CD4-positive, CD25-positive, alpha-beta regulatory T cell (primary cell): Measurements from ENCODE around the gene RAB17. TPM values are rescaled to one million over a fixed set of nuclear protein-coding genes. Genes with fewer than 3 reads are reported as not detected.

Experiments
- ATAC-seq, 2 donors: fragments of 150-1000 bp; cut with Tn5 transposase; one replicate each; pipeline ENCODE4 v1.10.0; 2021; ENCODE audit warnings: low read depth in 2 of 2, moderate number of reproducible peaks in 2 of 2, moderate library complexity in 1 of 2
- DNase-seq, 3 donors: peaks; one replicate each; pipeline versions ENCODE4 v3.0.0 to v3.0.0-alpha.2; 2012 to 2022; ENCODE audit warnings: mixed read lengths in 1 of 3
- H3K27ac ChIP-seq: one replicate; pipeline ENCODE4 v1.7.0; 2013; ENCODE audit warnings: mild to moderate bottlenecking, low read length; ENCODE audit not compliant: insufficient read depth, poor library complexity, severe bottlenecking
- H3K27me3 ChIP-seq: one replicate; pipeline ENCODE4 v1.7.0; 2013; ENCODE audit warnings: low read length; ENCODE audit not compliant: control insufficient read depth, insufficient read depth
- H3K36me3 ChIP-seq: one replicate; pipeline ENCODE4 v1.7.0; 2013; ENCODE audit warnings: mild to moderate bottlenecking, low read length, moderate library complexity; ENCODE audit not compliant: control insufficient read depth, insufficient read depth
- H3K4me1 ChIP-seq: 2 replicates; pipeline ENCODE4 v1.7.0; 2013; ENCODE audit warnings: mild to moderate bottlenecking, low read length; ENCODE audit not compliant: insufficient read depth, control insufficient read depth, poor library complexity, severe bottlenecking
- H3K4me3 ChIP-seq: one replicate; pipeline ENCODE4 v1.7.0; 2013; ENCODE audit warnings: low read depth, mild to moderate bottlenecking, low read length, moderate library complexity
- H3K9me3 ChIP-seq, 2 experiments: 1 replicate in 1 of 2; 2 replicates in 1 of 2; pipeline ENCODE4 v1.7.0; 2013; ENCODE audit warnings: low read length in 2 of 2, mild to moderate bottlenecking in 1 of 2, moderate library complexity in 1 of 2; ENCODE audit not compliant: control insufficient read depth in 2 of 2
- H3K27ac Mint-ChIP-seq, 3 donors: one replicate each; pipeline ENCODE4 v1.8.0; 2020 to 2022; ENCODE audit warnings: mild to moderate bottlenecking in 3 of 3, mixed read lengths in 3 of 3, moderate library complexity in 2 of 3
- H3K27me3 Mint-ChIP-seq: one replicate; pipeline ENCODE4 v1.8.0; 2022; ENCODE audit warnings: mild to moderate bottlenecking, mixed read lengths
- H3K36me3 Mint-ChIP-seq: one replicate; pipeline ENCODE4 v1.8.0; 2020; ENCODE audit warnings: mixed read lengths
- H3K4me1 Mint-ChIP-seq, 4 donors: one replicate each; pipeline ENCODE4 v1.8.0; 2020 to 2022; ENCODE audit warnings: mixed read lengths in 4 of 4, mild to moderate bottlenecking in 1 of 4
- H3K4me3 Mint-ChIP-seq, 4 donors: one replicate each; pipeline ENCODE4 v1.8.0; 2020 to 2022; ENCODE audit warnings: mild to moderate bottlenecking in 4 of 4, mixed read lengths in 4 of 4, moderate library complexity in 3 of 4
- H3K9me3 Mint-ChIP-seq, 7 donors: one replicate each; pipeline ENCODE4 v1.8.0; 2020 to 2022; ENCODE audit warnings: mixed read lengths in 7 of 7, mild to moderate bottlenecking in 3 of 7, moderate library complexity in 2 of 7
- polyA plus RNA-seq, 4 donors: library from polyadenylated mRNA; unstranded; fragments of 300-500 nt; fragmentation: Illumina TruSeq; gene quantifications; one replicate each; pipeline ENCODE4 v1.2.3, GENCODE V29; 2021
- total RNA-seq: library from RNA; stranded (reverse); gene quantifications from one replicate; pipeline ENCODE4 v1.2.3, GENCODE V29; 2022

The RAB17 gene
- total and polyA plus RNA-seq, 5 donors from 2014 or later: not detected

- H3K36me3 ChIP-seq: no peaks in the 10 kb centered on the region
- Mint-ChIP-seq H3K36me3 (no peaks in the 10 kb centered on the region), H3K4me1 (peaks cover 6 to 21% (median 13%) of the 10 kb centered on the region in 4 donors), H3K27ac (peak within 1 kb of the TSS in 2 of 3 donors; percentile 31 to 52), H3K27me3 (peaks cover 64% of the 10 kb centered on the region), H3K4me3 (peak within 1 kb of the TSS; percentile 50 to 87 (median 70)), H3K9me3 (peaks cover 0 to 2% (median 0%) of the 10 kb centered on the region in 7 donors)
- H3K9me3 ChIP-seq: no peaks in the 10 kb centered on the region
- peaks cover 7% of the 10 kb centered on the region for H3K4me1 ChIP-seq
- DNase-seq: no peak
- ATAC-seq: no peak
- H3K4me3 ChIP-seq: peak within 1 kb of the TSS; percentile 15
- H3K27ac ChIP-seq: no peak within 1 kb of the TSS
- H3K27me3 ChIP-seq: peaks cover 13% of the 10 kb centered on the region
These were observed 37.1 kb upstream of the RAB17 start, which contains the start of gene LRRFIP1 for GRCh38 chr2:237627441-237628246. LRRFIP1 (plus strand) TSS chr2:237627587; CDS start chr2:237627645, 58 bp downstream.

- Mint-ChIP-seq H3K27ac (peak overlapping the region in 1 of 3 donors; percentile 52), H3K9me3 (peaks cover 0 to 2% (median 0%) of the 10 kb centered on the region in 7 donors), H3K4me1 (peaks cover 6 to 21% (median 13%) of the 10 kb centered on the region in 4 donors), H3K27me3 (peaks cover 69% of the 10 kb centered on the region), H3K36me3 (no peaks in the 10 kb centered on the region), H3K4me3 (peak overlapping the region; percentile 34 to 87 (median 64))
- no peak for ATAC-seq
- no peak for DNase-seq
- Histone ChIP-seq H3K36me3 (no peaks in the 10 kb centered on the region), H3K9me3 (no peaks in the 10 kb centered on the region), H3K27me3 (peaks cover 13% of the 10 kb centered on the region), H3K4me3 (no peak overlapping the region), H3K4me1 (peaks cover 7% of the 10 kb centered on the region), H3K27ac (no peak overlapping the region)
These were observed 36.4 kb upstream of the RAB17 start for GRCh38 chr2:237626813-237627440.

GRCh38 chr2:237625777-237626176 lies 35.2 kb upstream of the RAB17 start:
- DNase-seq (no peak), ATAC-seq (no peak)
- Mint-ChIP-seq H3K4me1 (peaks cover 6 to 21% (median 13%) of the 10 kb centered on the region in 4 donors), H3K27me3 (peaks cover 72% of the 10 kb centered on the region), H3K4me3 (peak overlapping the region; percentile 44 to 87 (median 68)), H3K27ac (no peak overlapping the region), H3K9me3 (peaks cover 0 to 2% (median 0%) of the 10 kb centered on the region in 7 donors), H3K36me3 (no peaks in the 10 kb centered on the region)
- Histone ChIP-seq H3K27ac (no peak overlapping the region), H3K4me3 (no peak overlapping the region), H3K9me3 (no peaks in the 10 kb centered on the region), H3K4me1 (peaks cover 7% of the 10 kb centered on the region), H3K36me3 (no peaks in the 10 kb centered on the region), H3K27me3 (peaks cover 13% of the 10 kb centered on the region)

DNA sequence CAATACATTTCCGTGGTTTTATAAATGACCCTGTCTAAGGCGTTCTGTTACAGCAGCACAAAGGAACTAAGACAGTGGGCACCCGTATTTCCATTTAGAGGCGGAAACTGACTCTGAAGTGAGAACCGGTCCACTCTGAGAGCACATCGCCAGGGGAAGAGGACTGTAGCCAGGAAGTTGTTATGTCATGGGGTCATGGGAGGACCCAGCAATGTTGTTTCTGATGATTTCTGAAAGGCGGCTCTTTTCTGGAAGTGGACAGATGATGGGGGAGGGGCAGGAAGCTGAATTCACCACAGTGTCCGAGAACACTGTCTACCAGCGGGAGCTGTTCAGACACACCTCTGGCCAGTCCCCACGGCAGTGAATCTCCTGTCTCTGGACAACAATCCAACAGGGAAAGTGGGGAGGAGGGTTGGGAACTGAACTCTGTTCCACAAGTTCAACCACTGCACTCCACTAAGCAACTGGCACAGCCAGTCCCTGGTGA lies 34.7 kb upstream of the RAB17 start:
- Histone ChIP-seq H3K27me3 (peaks cover 11% of the 10 kb centered on the region), H3K36me3 (no peaks in the 10 kb centered on the region), H3K4me1 (peaks cover 7% of the 10 kb centered on the region), H3K27ac (no peak overlapping the region), H3K9me3 (no peaks in the 10 kb centered on the region), H3K4me3 (no peak overlapping the region)
- DNase-seq (no peak), ATAC-seq (no peak)
- H3K9me3 Mint-ChIP-seq: peaks cover 0 to 2% (median 0%) of the 10 kb centered on the region in 7 donors
- H3K4me3 Mint-ChIP-seq: peak overlapping the region in 2 of 4 donors; percentile 44 to 61
- H3K27me3 Mint-ChIP-seq: peaks cover 69% of the 10 kb centered on the region
- no peaks in the 10 kb centered on the region for H3K36me3 Mint-ChIP-seq
- H3K27ac Mint-ChIP-seq: no peak overlapping the region
- peaks cover 6 to 21% (median 13%) of the 10 kb centered on the region in 4 donors for H3K4me1 Mint-ChIP-seq

- H3K4me1 Mint-ChIP-seq: peaks cover 0 to 21% (median 13%) of the 10 kb centered on the region in 4 donors
- H3K9me3 ChIP-seq: no peaks in the 10 kb centered on the region
- peaks cover 11% of the 10 kb centered on the region for H3K27me3 ChIP-seq
- no peaks in the 10 kb centered on the region for H3K36me3 ChIP-seq
- no peak overlapping the region for H3K27ac ChIP-seq
- H3K4me3 ChIP-seq: no peak overlapping the region
- H3K27ac Mint-ChIP-seq: no peak overlapping the region
- peaks cover 7% of the 10 kb centered on the region for H3K4me1 ChIP-seq
- ATAC-seq: no peak
- no peak overlapping the region for H3K4me3 Mint-ChIP-seq
- no peak for DNase-seq
- H3K27me3 Mint-ChIP-seq: peaks cover 62% of the 10 kb centered on the region
- H3K9me3 Mint-ChIP-seq: peaks cover 0 to 2% (median 0%) of the 10 kb centered on the region in 7 donors
- H3K36me3 Mint-ChIP-seq: no peaks in the 10 kb centered on the region
These were observed 34.0 kb upstream of the RAB17 start for GRCh38 chr2:237624565-237624964.

DNA sequence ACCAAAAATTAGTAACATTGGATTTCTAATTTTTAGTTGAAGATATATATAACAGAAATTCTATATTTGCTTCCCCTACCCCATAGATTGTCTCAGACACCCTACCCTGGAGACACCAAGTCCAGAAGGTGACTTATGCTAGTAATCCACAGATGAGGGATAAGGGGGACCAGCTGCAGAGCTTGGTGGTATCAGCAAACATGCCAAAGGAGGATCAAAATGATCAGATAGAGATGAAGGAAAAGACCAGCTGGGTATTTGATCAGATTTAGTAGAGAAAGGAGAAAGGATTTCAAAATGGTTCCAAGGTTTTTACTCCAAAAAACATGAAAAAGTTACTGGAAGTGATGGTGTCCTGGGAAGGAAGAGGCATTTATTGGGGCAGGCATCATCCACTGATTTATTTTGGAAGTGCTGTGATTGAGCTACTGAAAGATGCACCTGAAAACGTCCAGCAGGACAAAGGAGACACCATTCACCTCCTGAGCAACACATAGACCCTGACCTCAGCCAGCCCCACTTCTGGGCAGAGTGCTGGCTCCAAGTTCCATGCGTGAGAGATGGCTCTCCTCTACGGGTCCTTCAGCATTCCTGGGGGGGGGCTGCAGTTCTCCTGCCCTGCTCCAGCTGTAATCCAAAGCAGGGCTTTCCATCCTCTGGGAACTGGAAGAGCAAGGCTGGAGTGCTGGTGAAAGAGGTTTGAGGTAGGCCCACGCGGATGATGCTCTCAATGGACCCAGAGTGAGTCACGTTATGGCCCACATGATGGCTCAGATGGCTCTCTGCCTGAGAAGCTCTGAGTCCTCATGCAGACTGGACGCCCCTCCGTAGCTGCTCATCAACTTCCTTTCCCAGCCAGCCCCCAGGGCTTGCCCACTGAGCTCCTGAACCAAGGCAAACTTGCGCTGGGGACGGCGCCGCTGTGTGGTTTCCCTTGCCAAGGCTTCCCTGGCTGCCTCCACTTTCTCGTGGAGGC lies 33.2 kb upstream of the RAB17 start:
- peaks cover 0 to 19% (median 11%) of the 10 kb centered on the region in 4 donors for H3K4me1 Mint-ChIP-seq

GRCh38 chr2:237618449-237618848 lies 27.9 kb upstream of the RAB17 start:
- no peak overlapping the region for H3K27ac Mint-ChIP-seq
- H3K27me3 Mint-ChIP-seq: peaks cover 31% of the 10 kb centered on the region
- Histone ChIP-seq H3K4me1 (peaks cover 11% of the 10 kb centered on the region), H3K9me3 (no peaks in the 10 kb centered on the region), H3K4me3 (no peak overlapping the region), H3K27ac (no peak overlapping the region), H3K27me3 (no peaks in the 10 kb centered on the region), H3K36me3 (no peaks in the 10 kb centered on the region)
- H3K4me3 Mint-ChIP-seq: no peak overlapping the region
- peaks cover 0 to 20% (median 5%) of the 10 kb centered on the region in 4 donors for H3K4me1 Mint-ChIP-seq
- no peaks in the 10 kb centered on the region for H3K36me3 Mint-ChIP-seq
- no peaks in the 10 kb centered on the region for H3K9me3 Mint-ChIP-seq
- DNase-seq: no peak
- no peak for ATAC-seq

More for the DNA sequence above, 33.2 kb upstream of the RAB17 start:
- H3K27ac ChIP-seq: no peak overlapping the region
- no peaks in the 10 kb centered on the region for H3K36me3 ChIP-seq
- no peak overlapping the region for H3K4me3 ChIP-seq
- peaks cover 6% of the 10 kb centered on the region for H3K27me3 ChIP-seq
- no peaks in the 10 kb centered on the region for H3K9me3 ChIP-seq
- Mint-ChIP-seq H3K4me3 (no peak overlapping the region), H3K27me3 (peaks cover 56% of the 10 kb centered on the region), H3K36me3 (no peaks in the 10 kb centered on the region), H3K27ac (peak overlapping the region in 1 of 3 donors; percentile 14), H3K9me3 (peaks cover 0 to 2% (median 0%) of the 10 kb centered on the region in 7 donors)
- no peak for DNase-seq
- peaks cover 7% of the 10 kb centered on the region for H3K4me1 ChIP-seq
- ATAC-seq: no peak
